HG03520 (cell line): Measurements from ENCODE around the gene GC.
A peak's percentile ranks its signal among the peaks of the same experiment; 100 is the strongest.
"Not testable (repeated sequence)": the region's sequence is repeated elsewhere in the genome, so short reads cannot be mapped to it uniquely, and the experiment has no call there.

ENCODE experiments used
- ATAC-seq: cut with Tn5 transposase; IDR thresholded peaks from one replicate; pipeline ENCODE4 v1.9.1; 2021; ENCODE audit warnings: mild to moderate bottlenecking, moderate library complexity; ENCODE audit not compliant: unreplicated experiment

Gene GC

GRCh38 chr4:71783972-71784371 is at the start of gene GC:
Gene GC (minus strand): TSS chr4:71784079. CDS start chr4:71784018, 61 bp downstream.
- no peak for ATAC-seq

- no peak for ATAC-seq
These were observed 49.5 kb upstream of the GC start for GRCh38 chr4:71833232-71833900.

- ATAC-seq = no peak
These were observed 48.2 kb upstream of the GC start for GRCh38 chr4:71832049-71832448.

- peak; percentile 80 for ATAC-seq
These were observed 46.8 kb upstream of the GC start for GRCh38 chr4:71830497-71831190.

- ATAC-seq = no peak
These were observed 44.6 kb upstream of the GC start for GRCh38 chr4:71828470-71828869.

- ATAC-seq = no peak
These were observed 43.9 kb upstream of the GC start for GRCh38 chr4:71827826-71828225.

- no peak for ATAC-seq
These were observed 32.9 kb upstream of the GC start for GRCh38 chr4:71816676-71817303.

GRCh38 chr4:71814433-71814832 is 30.6 kb upstream of the GC start:
- ATAC-seq = no peak

GRCh38 chr4:71809805-71810204 is 25.9 kb upstream of the GC start:
- ATAC-seq = not testable (repeated sequence)

- no peak for ATAC-seq
These were observed 23.6 kb upstream of the GC start for GRCh38 chr4:71807469-71807868.

- not testable (repeated sequence) for ATAC-seq
These were observed 21.4 kb upstream of the GC start for GRCh38 chr4:71805230-71805629.

GRCh38 chr4:71804017-71804697 is 20.3 kb upstream of the GC start:
- not testable (repeated sequence) for ATAC-seq

- ATAC-seq = no peak
These were observed 2.1 kb upstream of the GC start for GRCh38 chr4:71785959-71786358.

- ATAC-seq = no peak
These were observed 804 bp upstream of the GC start for GRCh38 chr4:71784569-71785197.

GRCh38 chr4:71777891-71778290 is 6.0 kb downstream of the GC start:
- no peak for ATAC-seq

- ATAC-seq = no peak
These were observed 8.4 kb downstream of the GC start for GRCh38 chr4:71775449-71775848.

GRCh38 chr4:71774136-71774535 is 9.7 kb downstream of the GC start:
- ATAC-seq = no peak

- ATAC-seq = no peak
These were observed 10.9 kb downstream of the GC start for GRCh38 chr4:71773004-71773403.

- no peak for ATAC-seq
These were observed 11.3 kb downstream of the GC start for GRCh38 chr4:71772592-71772991.

- no peak for ATAC-seq
These were observed 12.3 kb downstream of the GC start for GRCh38 chr4:71771613-71772012.

GRCh38 chr4:71769434-71769833 is 14.4 kb downstream of the GC start:
- ATAC-seq = no peak
